Activated effector memory CD4-positive, alpha-beta T cell treated with Interleukin-2 at 50 U/mL for 16 hours (primary cell): ENCODE measurements around the gene PGM2.
"Not testable (repeated sequence)": the region's sequence is repeated elsewhere in the genome, so short reads cannot be mapped to it uniquely, and the experiment has no call there.

Source experiments
- DNase-seq: peaks from one replicate; pipeline ENCODE4 v3.0.0-alpha.2; 2020

Gene PGM2

GRCh38 chr4:37820458-37820857 lies 6.0 kb upstream of the PGM2 start:
- not testable (repeated sequence) for DNase-seq

GRCh38 chr4:37821953-37822605 lies 4.4 kb upstream of the PGM2 start:
- no peak for DNase-seq

- DNase-seq, result not testable (repeated sequence)
Observed at GRCh38 chr4:37825501-37825900, 985 bp upstream of the PGM2 start.

- no peak for DNase-seq
Observed at GRCh38 chr4:37825968-37826294, 555 bp upstream of the PGM2 start.

GRCh38 chr4:37827030-37827685 lies 672 bp downstream of the PGM2 start:
- DNase-seq, result no peak

GRCh38 chr4:37827802-37828321 lies 1.4 kb downstream of the PGM2 start:
- no peak for DNase-seq

GRCh38 chr4:37828843-37829242 lies 2.4 kb downstream of the PGM2 start:
- no peak for DNase-seq

- DNase-seq, result no peak
Observed at GRCh38 chr4:37830640-37831039, 4.2 kb downstream of the PGM2 start.

- no peak for DNase-seq
Observed at GRCh38 chr4:37835031-37835430, 8.5 kb downstream of the PGM2 start.

GRCh38 chr4:37835806-37836205 lies 9.3 kb downstream of the PGM2 start:
- no peak for DNase-seq

- no peak for DNase-seq
Observed at GRCh38 chr4:37836274-37836673, 9.8 kb downstream of the PGM2 start.

GRCh38 chr4:37836838-37837440 lies 10.5 kb downstream of the PGM2 start:
- DNase-seq, result no peak

- no peak for DNase-seq
Observed at GRCh38 chr4:37837446-37837845, 11.0 kb downstream of the PGM2 start.

- no peak for DNase-seq
Observed at GRCh38 chr4:37839426-37839825, 12.9 kb downstream of the PGM2 start.

GRCh38 chr4:37844204-37844603 lies 17.7 kb downstream of the PGM2 start:
- DNase-seq, result no peak

GRCh38 chr4:37845201-37845600 lies 18.7 kb downstream of the PGM2 start:
- no peak for DNase-seq

- DNase-seq, result no peak
Observed at GRCh38 chr4:37847311-37847884, 20.9 kb downstream of the PGM2 start.

GRCh38 chr4:37852376-37852775 lies 25.9 kb downstream of the PGM2 start:
- DNase-seq, result no peak

- DNase-seq, result no peak
Observed at GRCh38 chr4:37858112-37858511, 31.6 kb downstream of the PGM2 start.

- DNase-seq, result no peak
Observed at GRCh38 chr4:37858872-37859271, 32.4 kb downstream of the PGM2 start.

- DNase-seq, result no peak
Observed at GRCh38 chr4:37860266-37860665, 33.8 kb downstream of the PGM2 start.

- no peak for DNase-seq
Observed at GRCh38 chr4:37862961-37863360, 36.5 kb downstream of the PGM2 start.

GRCh38 chr4:37864786-37865185 lies 38.3 kb downstream of the PGM2 start:
- DNase-seq, result no peak

- no peak for DNase-seq
Observed at GRCh38 chr4:37865450-37865849, 39.0 kb downstream of the PGM2 start.
